AG08396 (cell line): ENCODE data around the gene STMN1.

Experiments used
- DNase-seq: peaks from one replicate; pipeline ENCODE4 v3.0.0; 2012; ENCODE audit warnings: low spot score, mixed read lengths

STMN1 gene

GRCh38 chr1:25871086-25871703, 35.0 kb downstream of the STMN1 start:
- DNase-seq, result no peak

- DNase-seq, result no peak
Observed at GRCh38 chr1:25870614-25871013, 35.6 kb downstream of the STMN1 start.

GRCh38 chr1:25869909-25870606, 36.2 kb downstream of the STMN1 start:
- DNase-seq, result no peak

- no peak for DNase-seq
Observed at GRCh38 chr1:25867210-25867991, 38.8 kb downstream of the STMN1 start.

- DNase-seq, result no peak
Observed at GRCh38 chr1:25866288-25866687, 39.9 kb downstream of the STMN1 start.

GRCh38 chr1:25864434-25864833, 41.8 kb downstream of the STMN1 start:
- no peak for DNase-seq

- no peak for DNase-seq
Observed at GRCh38 chr1:25863486-25864262, 42.5 kb downstream of the STMN1 start.

- no peak for DNase-seq
Observed at GRCh38 chr1:25862785-25863485, 43.3 kb downstream of the STMN1 start.

GRCh38 chr1:25861316-25862286, 44.6 kb downstream of the STMN1 start:
- no peak for DNase-seq

- DNase-seq, result peak; percentile 99
Observed at GRCh38 chr1:25858906-25859789, 47.1 kb downstream of the STMN1 start, which contains the start of gene AUNIP. TSS of gene AUNIP (minus strand) at chr1:25859457. CDS start at chr1:25859357, 100 bp downstream.

- DNase-seq, result no peak
Observed at GRCh38 chr1:25858494-25858893, 47.7 kb downstream of the STMN1 start.

- no peak for DNase-seq
Observed at GRCh38 chr1:25856856-25857255, 49.4 kb downstream of the STMN1 start.

- no peak for DNase-seq
Observed at GRCh38 chr1:25854554-25854953, 51.7 kb downstream of the STMN1 start.
